ENCODE measurements around the gene HBEGF.

GRCh38 chr5:140336388-140336787 lies 10.0 kb downstream of the HBEGF start:
- TF ChIP-seq CTCF (conservative IDR thresholded peaks at IDR 0.05; ENCODE audit: low read length) (no peak), EZH2phosphoT487 (IDR thresholded peaks at IDR 0.05; ENCODE audit: borderline replicate concordance, low read depth, low read length) (no peak)
